NCI-H1930 (cell line): ENCODE measurements around the gene SPSB2.
A peak's percentile ranks its signal among the peaks of the same experiment; 100 is the strongest.
"Not testable (repeated sequence)": the region's sequence is repeated elsewhere in the genome, so short reads cannot be mapped to it uniquely, and the experiment has no call there.

ENCODE experiments used
- DNase-seq, 2 experiments: peaks; one replicate each; lab custom pipeline; 2025; lab: John Stamatoyannopoulos, UW

SPSB2 gene

GRCh38 chr12:6899837-6900519 is 26.9 kb upstream of the SPSB2 start:
- no peak for DNase-seq

DNA sequence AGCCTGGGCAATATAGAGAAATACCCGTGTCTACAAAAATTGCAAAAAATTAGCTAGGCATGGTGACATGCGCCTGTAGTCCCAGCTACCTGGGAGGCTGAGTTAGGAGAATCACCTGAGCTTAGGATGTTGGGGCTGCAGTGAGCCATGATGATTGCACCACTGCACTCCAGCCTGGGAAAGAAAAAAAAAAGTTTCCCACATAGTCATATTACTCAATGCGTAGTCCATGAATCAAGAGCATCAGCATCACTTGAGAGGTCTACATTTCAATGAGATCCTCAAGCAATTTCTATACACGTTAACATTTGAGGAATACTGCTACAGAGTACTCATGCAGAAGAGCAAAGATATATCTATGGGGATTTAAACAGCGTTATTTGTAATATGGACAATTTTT is 26.3 kb upstream of the SPSB2 start:
- no peak for DNase-seq

GRCh38 chr12:6896846-6897435 is 23.8 kb upstream of the SPSB2 start:
- no peak for DNase-seq

DNA sequence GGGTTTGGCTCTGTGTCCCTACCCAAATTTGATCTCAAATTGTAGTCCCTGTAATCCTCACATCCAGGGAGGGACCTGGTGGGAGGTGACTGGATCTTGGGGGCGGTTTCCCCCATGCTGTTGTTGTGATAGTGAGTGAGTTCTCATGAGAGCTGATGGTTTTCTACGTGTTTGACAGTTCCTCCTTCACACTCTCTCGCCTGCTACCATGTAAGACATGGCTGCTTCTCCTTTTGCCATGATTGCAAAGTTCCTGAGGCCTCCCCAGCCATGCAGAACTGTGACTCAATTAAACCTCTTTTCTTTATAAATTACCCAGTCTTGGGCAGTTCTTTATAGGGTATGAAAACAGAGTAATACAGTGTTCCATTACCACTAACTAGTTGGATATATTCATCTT is 21.2 kb upstream of the SPSB2 start:
- DNase-seq, result no peak

- not testable (repeated sequence) for DNase-seq
Observed at GRCh38 chr12:6892683-6893082, 19.6 kb upstream of the SPSB2 start.

DNA sequence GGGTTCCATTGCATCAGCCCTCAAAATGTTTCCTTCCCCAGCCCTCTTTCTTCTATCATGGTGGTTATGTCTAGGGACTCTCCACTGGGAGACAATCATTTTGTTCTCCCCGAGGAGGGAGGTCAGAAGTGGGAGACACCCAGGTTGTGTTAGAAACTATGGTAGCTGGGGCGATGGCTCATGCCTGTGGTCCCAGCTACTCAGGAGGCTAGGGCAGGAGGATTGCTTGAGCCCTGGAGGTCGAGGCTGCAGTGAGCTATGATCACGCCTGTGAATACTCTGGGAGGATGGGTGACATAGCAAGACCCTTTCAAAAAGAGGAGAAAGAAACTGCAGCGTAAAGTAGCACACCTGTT is 18.5 kb upstream of the SPSB2 start:
- no peak for DNase-seq

DNA sequence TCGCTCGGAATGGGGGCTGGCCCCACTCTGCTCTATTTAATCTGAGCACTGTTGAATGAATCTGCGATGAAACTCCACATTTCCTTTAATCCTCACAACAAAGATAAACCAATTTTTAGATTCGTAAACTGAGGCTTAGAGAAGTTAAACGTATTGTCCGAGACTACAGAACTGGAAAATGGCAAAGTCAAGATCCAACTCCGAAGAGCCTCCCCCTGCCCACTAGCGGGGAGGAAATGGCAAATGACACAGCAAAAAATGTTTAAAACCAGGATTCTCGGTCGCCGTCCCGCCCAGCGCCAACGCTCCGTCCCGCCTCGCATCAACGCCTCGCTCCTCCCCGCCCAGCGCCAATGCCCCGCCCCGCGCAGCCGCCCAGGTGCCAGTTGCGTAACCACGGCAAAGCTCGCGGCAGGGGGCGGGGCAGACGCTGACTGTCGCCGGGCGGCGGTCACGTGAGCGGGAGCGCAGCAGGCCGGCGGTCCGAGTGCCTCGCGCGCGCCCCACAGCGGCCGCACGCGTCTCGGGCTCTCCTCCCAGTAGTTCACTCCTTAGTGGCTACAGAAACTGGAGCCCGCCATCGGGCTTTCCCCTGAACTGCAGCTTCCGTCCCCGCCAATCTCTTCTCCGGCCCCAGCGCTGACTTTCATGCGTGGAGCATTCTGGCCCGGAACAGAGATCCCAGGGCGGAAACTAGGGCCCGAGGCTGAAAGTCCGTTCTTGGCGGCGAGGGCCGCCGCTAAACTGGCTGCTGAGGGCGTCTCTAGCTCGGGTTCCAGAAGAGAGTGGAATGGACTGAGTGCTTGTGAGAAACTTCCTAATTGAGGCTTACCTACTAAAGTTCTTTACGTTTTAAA is 17.9 kb upstream of the SPSB2 start:
- peak; percentile 96 to 99 for DNase-seq

DNA sequence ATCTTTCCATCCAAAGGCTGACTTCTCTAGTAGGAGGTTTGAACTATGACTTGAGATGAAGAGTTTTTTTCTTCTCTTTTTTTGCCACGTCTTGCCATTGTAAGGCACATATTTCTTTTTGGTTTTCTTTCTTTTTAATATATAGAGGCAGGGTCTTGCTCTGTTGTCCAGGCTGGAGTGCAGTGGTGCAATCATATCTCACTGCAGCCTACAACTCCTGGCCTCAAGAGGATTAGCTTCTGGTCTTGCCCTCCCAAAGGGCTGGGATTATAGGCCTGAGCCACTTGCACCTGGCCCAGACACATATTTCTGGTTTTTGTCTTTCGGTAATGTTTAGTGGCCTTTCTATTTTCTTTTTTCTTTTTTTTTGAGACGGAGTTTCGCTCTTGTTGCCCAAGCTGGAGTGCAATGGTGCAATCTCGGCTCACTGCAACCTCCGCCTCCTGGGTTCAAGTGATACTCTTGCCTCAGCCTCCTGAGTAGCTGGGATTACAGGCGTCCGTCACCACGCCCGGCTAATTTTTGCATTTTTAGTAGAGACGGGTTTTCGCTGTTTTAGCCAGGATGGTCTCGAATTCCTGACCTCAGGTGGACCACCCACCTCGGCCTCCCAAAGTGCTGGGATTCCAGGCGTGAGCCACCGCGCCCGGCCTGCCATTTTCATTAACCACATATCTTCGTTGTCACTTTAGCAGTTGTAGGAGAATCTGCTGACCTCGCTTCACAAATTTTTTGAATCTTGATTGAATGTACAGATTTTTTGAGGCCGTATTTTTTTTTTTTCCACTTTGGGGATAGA is 16.9 kb upstream of the SPSB2 start:
- not testable (repeated sequence) for DNase-seq

- DNase-seq, result not testable (repeated sequence)
Observed at GRCh38 chr12:6888794-6889193, 15.7 kb upstream of the SPSB2 start.

GRCh38 chr12:6888360-6888759 is 15.3 kb upstream of the SPSB2 start:
- DNase-seq, result no peak

DNA sequence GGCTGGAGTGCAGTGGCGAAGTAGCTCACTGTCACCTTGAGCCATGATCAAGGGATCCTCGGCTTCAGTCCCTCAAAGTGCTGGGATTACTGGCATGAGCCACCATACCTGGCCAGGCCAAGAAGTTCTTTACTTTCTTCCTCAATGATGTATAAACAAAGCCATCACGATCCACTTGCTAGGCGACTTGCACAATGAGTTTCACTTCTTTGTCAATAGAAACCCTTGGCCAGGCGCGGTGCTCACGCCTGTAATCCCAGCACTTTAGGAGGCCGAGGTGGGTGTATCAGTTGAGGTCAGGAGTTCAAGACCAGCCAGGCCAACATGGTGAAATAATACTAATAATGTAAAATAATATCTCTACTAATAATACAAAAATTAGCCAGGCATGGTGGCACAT is 14.4 kb upstream of the SPSB2 start:
- no peak for DNase-seq

GRCh38 chr12:6886206-6886999 is 13.3 kb upstream of the SPSB2 start:
- not testable (repeated sequence) for DNase-seq

DNA sequence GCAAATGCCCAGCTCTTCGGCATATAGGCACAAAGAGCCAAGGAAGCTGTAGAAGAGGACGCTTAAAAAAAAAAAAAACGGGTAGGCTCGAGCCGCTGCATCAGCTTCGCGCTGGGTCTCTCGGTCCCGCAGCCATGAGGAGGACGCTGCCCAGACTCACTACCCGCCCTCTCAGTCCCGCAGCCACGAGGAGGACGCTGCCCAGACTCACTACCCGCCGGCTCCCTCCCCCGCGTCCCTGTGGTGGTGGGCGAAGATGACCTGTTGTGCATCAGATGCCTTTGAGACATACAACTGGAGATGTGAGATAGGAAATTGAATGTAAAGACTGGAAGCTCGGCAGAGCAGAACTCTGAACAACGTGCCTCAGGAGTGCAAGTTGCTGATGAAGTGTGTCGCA is 11.4 kb upstream of the SPSB2 start:
- DNase-seq, result no peak

DNA sequence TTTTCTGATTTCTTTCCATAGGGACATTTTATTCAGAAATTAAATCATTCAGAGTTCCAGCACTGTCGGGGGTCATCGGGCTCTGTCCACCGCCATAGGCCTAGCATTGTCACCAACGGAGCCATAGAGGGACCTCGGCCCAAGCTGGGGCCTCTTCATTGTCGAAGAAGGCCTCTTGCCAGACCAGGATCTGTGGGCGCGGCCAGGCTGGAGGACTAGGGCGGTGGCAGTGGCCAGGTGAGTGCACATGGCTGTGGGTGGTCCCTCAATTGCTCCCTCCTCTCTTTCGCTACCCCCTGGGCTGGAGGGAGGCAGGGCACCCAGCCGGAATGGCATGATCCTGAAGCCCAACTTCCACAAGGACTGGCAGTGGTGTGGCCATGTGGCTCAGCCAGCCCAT is 10.6 kb upstream of the SPSB2 start:
- no peak for DNase-seq

DNA sequence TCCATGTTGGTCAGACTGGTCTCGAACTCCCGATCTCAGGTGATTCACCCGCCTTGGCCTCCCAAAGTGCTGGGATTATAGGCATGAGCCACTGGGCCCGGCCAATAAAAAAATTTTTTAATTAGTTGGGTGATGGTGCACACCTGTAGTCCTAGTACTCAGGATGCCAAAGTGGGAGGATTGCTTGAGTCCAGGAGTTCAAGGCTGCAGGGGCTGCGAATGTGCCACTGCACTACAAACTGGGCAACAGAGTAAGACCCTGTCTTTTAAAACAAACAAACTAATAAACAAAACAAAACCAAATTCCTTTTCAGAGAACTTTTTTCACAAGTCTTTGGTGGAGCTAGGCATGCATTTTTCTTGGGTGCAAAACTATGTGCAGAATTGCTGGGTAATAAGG is 10.1 kb upstream of the SPSB2 start:
- DNase-seq, result no peak

- DNase-seq, result not testable (repeated sequence)
Observed at GRCh38 chr12:6879824-6880223, 6.7 kb upstream of the SPSB2 start.

- DNase-seq, result not testable (repeated sequence)
Observed at GRCh38 chr12:6874015-6874368, 889 bp upstream of the SPSB2 start.

DNA sequence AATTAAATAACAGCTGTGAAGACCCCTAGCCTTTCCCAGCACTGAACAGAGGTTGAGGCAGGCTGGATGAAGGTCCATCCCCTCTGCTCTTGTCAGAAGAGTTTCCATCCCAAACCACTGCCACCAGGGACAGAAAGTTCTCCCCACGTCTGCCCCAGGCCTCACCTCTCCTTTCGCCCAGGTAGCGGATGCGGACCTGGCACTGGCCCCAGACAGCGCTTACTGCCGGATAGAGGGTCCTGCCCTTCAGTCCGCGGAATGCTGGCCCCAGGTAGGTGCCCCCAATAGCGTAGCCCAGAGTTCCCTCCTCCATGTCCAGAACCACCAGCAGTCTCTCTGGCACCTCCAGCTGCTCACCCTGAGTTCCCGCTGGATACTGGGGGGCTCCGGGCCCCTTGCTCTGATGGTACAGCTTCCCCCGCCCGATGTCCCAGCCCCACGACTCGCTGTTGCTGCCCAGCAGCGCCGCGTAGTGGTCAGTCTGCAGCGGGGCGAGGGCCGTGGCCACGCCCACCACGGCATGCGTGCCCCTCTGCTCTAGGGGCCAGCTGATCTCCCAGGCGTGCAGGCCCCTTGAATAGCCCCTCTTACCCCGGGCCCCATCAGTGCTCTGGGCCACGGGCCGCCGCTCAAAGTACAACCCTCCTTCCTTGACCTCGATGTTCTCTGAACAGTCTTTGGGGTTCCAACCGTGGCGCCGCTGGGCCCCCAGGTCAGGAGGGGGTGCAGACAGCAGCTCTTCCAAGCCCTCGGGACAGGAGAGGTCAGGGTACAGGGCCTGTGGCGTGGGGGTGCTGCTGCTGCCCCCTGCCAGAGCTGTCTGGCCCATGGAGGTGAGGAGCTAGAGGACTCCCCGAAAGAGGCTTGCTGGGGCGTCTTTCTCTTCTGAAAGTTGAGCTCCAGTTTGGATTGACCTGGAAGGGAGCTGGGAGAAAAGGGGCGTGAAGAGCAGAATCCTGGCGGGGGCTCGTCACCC is 742 bp downstream of the SPSB2 start:
- peak; percentile 72 to 85 for DNase-seq

DNA sequence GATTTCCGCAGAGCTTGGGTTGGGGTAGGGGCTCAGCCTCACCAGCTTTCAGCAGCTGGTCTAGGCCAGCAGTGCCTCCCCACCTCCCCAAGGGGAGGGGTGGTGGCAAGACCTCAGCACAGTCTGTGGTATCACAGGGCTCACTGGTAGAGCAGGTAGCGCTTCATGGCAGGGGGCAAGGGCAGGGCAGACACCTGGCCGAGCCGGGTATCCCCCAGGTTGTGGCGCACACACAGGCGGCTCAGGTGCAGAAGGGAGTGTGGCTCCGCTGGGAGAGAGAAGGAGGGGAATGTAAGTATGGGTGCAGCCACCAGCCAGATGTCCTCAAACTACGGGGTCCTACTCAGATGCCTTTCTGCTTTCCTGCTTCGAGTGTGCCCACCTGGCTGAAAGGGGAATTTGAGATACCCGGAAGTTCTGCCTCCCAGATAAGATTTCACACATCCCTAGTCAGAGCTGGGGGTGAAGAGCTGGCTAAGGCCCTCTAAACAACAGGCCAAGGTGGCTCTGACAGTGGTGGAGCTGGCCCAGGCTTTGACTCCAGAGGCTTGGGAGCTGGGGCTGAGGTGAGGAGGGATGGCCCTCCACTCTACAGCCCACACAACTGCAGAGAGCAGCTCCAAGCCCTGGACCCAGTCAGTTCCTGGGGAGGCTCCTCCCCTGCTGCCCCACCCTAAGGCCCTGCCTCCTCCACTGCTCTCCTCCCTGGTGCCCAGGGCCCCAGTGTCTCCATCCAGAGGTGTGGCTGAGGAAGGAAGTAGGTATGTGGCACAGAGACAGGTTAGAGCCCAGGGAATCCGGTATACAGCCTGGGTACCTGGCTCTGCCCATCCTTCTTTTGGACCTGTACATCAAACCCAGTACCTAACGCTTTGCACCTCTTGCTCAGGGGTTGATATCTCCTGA is 1.8 kb downstream of the SPSB2 start:
- DNase-seq, result no peak
